Astrocyte of the cerebellum (primary cell): ENCODE data around the gene RERG.

Experiments
- DNase-seq: peaks from one replicate; pipeline ENCODE4 v3.0.0-alpha.2; 2011; ENCODE audit warnings: low read depth
- H3K4me3 ChIP-seq: 2 replicates; pipeline ENCODE4 v1.5.1; 2011; ENCODE audit warnings: mild to moderate bottlenecking, low read depth, low read length, moderate library complexity
- in situ Hi-C: cut with HindIII; loops from 2 replicates; pipeline ENCODE4 v1.10.0; 2017; ENCODE audit warnings: low sequenced_read_pairs
- TF ChIP-seq, protein P1 (sequence below): IDR thresholded peaks from 2 replicates; pipeline ENCODE4 v1.5.1; 2012; ENCODE audit warnings: low read length, low read depth, moderate library complexity, mild to moderate bottlenecking; ENCODE audit errors: missing control alignments

RERG gene

DNA sequence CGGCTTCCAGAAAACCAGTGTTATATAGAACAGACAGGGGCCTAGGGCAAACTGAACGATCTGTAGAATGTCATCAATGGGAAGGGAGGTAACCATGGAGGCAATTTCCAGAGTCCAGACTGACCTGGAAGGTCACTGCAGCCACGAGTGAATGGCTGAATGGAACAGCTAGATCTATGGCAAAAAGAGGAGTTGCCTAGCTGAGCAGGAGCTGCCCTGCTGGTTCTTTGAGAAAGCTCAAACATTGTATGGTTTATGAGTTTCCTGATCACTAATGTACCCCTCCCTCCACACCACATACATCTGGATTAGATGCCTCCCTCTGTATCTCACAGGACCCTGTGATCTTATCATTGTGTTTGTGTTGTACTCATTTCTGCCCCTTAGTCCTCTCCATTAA is 1.0 kb upstream of the RERG start:
- in situ Hi-C loops, result no loop called here
- DNase-seq, result no peak
- H3K4me3 ChIP-seq, result no peak overlapping the region
- TF ChIP-seq, protein P1, sequence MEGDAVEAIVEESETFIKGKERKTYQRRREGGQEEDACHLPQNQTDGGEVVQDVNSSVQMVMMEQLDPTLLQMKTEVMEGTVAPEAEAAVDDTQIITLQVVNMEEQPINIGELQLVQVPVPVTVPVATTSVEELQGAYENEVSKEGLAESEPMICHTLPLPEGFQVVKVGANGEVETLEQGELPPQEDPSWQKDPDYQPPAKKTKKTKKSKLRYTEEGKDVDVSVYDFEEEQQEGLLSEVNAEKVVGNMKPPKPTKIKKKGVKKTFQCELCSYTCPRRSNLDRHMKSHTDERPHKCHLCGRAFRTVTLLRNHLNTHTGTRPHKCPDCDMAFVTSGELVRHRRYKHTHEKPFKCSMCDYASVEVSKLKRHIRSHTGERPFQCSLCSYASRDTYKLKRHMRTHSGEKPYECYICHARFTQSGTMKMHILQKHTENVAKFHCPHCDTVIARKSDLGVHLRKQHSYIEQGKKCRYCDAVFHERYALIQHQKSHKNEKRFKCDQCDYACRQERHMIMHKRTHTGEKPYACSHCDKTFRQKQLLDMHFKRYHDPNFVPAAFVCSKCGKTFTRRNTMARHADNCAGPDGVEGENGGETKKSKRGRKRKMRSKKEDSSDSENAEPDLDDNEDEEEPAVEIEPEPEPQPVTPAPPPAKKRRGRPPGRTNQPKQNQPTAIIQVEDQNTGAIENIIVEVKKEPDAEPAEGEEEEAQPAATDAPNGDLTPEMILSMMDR, result no peak

DNA sequence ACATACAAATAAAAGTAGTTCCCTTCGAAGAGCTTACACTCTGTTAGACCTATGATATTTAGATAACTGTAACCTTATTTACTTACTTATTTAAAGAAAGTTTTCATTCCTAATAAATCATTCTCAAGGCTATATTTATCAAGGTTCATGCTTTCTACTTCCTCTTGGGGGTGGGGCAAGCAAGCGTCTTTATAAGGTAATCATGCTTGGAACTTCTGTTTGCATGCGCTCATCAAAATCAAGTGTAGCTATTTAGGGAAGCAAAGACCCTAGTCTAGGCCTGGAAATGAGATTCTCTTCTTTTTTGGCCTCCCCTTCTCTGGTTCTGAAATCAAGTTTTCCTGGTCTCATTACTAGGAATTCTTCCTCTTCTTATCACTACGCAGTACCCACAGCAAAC is 766 bp downstream of the RERG start:
- TF ChIP-seq, protein P1, result no peak
- H3K4me3 ChIP-seq, result peak overlapping the region; percentile 45
- DNase-seq, result no peak
- in situ Hi-C loops, result no loop called here

DNA sequence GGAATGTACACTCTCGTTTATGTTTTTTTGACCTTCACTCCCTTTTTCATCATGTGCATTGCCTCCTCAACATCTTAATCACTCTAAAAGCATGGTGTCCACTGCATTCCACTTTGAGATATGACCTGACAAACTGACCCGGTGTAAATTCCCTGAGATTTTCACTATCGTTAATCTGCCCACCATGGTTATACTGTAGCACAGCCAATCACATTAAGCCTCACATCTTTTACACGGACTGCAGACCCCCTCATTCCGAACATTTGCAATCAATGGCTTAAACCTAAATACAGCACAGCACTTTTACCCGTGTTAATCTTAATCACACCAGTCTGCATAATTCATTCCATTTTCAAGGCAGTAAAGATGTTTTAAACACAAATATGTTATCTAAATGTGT is 2.4 kb downstream of the RERG start:
- TF ChIP-seq, protein P1, result no peak

DNA sequence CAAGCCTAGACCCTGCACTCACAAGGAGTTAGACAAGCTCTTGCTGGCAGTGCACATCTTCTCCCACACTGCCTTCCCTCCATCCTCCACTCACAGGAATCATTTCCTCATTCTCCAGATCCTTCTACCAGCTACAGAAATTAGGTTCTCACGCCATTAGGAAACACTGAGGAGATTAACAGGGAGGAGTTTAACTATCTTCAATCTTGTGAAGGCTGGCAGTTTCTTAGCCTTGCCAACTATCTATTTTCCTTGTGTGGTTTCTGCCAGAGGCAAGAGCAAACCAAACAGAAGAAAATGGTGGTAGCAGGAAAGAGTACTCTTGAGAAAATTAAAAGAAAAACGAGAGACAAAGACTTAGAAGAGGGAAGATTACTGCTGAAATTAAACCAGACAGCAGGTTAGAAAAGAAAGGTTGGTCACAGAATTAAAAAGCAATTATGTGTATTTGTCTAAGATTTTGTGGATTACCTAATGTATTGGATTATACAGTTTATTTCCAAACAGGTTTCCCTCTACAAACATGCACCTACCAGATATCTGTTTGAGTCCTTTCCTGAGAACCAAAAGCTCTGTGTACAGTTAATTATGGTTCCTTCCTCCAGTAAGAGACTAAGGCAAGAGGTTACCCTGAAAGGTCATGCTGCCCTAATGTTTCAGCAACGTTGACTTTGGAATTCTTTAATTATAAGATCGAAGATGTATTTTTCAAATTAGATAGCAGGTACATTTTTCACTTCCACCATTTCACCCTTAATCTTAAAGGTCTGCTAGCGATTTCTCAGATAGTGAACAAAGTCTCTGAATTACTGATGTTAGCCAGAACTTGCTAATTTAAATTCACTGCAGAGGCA is 5.0 kb downstream of the RERG start:
- in situ Hi-C loops, result no loop called here
- no peak for DNase-seq
- TF ChIP-seq, protein P1, result no peak
- no peak overlapping the region for H3K4me3 ChIP-seq

More for the DNA sequence above, 2.4 kb downstream of the RERG start:
- in situ Hi-C loops, result no loop called here
- no peak overlapping the region for H3K4me3 ChIP-seq
- DNase-seq, result no peak

DNA sequence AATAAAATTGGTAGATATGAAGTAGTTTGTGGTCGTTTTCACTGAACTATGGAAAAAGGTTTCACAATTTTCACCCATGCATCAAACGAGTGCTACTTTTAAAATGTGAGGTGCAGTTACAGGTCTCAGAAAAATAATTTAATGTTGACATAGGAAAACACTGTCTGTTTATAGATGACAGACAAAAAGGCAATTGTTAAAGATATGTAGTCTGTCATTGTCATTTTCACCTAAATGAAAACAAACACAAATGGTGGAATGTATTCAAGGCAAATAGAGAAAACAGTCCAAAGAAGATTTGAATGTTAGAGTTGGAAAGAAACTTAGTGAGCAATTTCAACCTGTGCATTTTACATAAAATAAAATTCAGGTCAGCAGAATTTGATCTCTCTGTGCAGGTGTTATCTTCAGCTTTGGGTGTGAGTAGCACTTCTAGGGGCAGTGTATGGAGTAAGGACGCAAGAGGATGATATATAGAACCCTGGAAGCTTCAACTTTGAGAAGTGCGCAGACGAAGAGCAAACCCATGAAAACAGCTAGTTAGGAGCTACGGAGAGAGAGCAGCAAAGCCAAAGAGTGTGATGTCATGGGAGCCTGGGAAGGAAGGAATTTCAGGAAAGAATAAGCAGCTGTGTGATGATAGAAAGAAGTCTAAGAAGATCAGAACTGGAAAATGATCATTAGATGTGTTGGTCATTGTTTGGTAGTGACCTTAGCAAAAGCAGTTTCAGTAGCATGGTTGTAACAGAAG is 6.2 kb downstream of the RERG start:
- TF ChIP-seq, protein P1, result no peak
- H3K4me3 ChIP-seq, result no peak overlapping the region
- in situ Hi-C loops, result loop anchor here (5.0 kb wide), 1 partner anchor 58 kb away; no protein-coding TSS in a partner anchor
- no peak for DNase-seq

DNA sequence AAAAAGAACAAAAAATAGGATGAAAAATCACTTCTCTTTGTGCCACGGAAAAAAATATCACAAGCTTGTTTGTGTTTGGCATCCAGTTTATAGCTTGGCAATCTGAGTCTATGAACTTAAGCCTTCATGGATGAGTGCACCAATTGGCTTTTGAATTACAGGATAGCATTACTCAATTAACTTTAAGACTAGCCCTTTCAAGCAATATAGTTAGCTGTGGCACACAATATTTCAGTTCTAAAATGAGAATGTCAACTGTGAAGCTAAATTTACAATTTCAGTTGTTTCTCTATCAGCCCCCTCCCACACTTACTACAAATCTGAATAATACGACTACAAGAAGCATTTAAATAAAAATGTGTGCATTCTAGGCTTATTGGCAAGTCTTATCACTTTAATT is 8.3 kb downstream of the RERG start:
- in situ Hi-C loops, result loop anchor here (5.0 kb wide), 1 partner anchor 56 kb away; no protein-coding TSS in a partner anchor
- DNase-seq, result no peak
- H3K4me3 ChIP-seq, result no peak overlapping the region
- TF ChIP-seq, protein P1, result no peak
